ENCODE results near the gene CRACR2B. TPM values are rescaled to one million over a fixed set of nuclear protein-coding genes. Genes with fewer than 3 reads are reported as not detected.

CRACR2B gene
- total and polyA plus RNA-seq, 2 donors from 2014 or later: 16.5 to 22.6 TPM

GRCh38 chr11:804599-804964 lies 23.1 kb upstream of the CRACR2B start:
- no peaks in the 10 kb centered on the region for H3K36me3 ChIP-seq (ENCODE audit: control insufficient read depth in 2 of 3, insufficient read depth in 3 of 3, low read length in 3 of 3)
- no peak for TF ChIP-seq CTCF (IDR thresholded peaks at IDR 0.05; ENCODE audit: borderline replicate concordance, extremely low read depth, insufficient read depth)
- H3K27ac ChIP-seq (ENCODE audit: low read depth in 2 of 2, low read length in 2 of 2): peak overlapping the region; percentile 37 to 43
- H3K4me3 ChIP-seq (ENCODE audit: low read length in 3 of 3): peak overlapping the region in 2 of 3 donors; percentile 36 to 59
- DNase-seq: no peak
- FAIRE-seq: no peak
- H3K9me3 ChIP-seq (ENCODE audit: control insufficient read depth in 2 of 3, insufficient read depth in 1 of 3, low read length in 3 of 3): no peaks in the 10 kb centered on the region
- no peaks in the 10 kb centered on the region for H3K27me3 ChIP-seq (ENCODE audit: control insufficient read depth, insufficient read depth, low read length)
- peak overlapping the region in 2 of 3 donors; percentile 34 to 69 for H3K9ac ChIP-seq (ENCODE audit: low read length in 3 of 3)
- intact Hi-C loops (cut with DNase I): no loop called here
- H3K4me1 ChIP-seq (ENCODE audit: control insufficient read depth in 2 of 3, insufficient read depth in 2 of 3, low read depth in 1 of 3, low read length in 3 of 3): peaks cover 0 to 18% (median 4%) of the 10 kb centered on the region in 3 donors

- Histone ChIP-seq H3K9me3 (ENCODE audit: control insufficient read depth in 2 of 3, insufficient read depth in 1 of 3, low read length in 3 of 3) (no peaks in the 10 kb centered on the region), H3K27ac (ENCODE audit: low read depth in 2 of 2, low read length in 2 of 2) (peak overlapping the region; percentile 99 to 100), H3K36me3 (ENCODE audit: control insufficient read depth in 2 of 3, insufficient read depth in 3 of 3, low read length in 3 of 3) (peaks cover 6 to 14% (median 14%) of the 10 kb centered on the region in 3 donors), H3K4me3 (ENCODE audit: low read length in 3 of 3) (peak overlapping the region; percentile 80 to 96 (median 85)), H3K9ac (ENCODE audit: low read length in 3 of 3) (peak overlapping the region; percentile 90 to 97 (median 95)), H3K4me1 (ENCODE audit: control insufficient read depth in 2 of 3, insufficient read depth in 2 of 3, low read depth in 1 of 3, low read length in 3 of 3) (peaks cover 2 to 33% (median 10%) of the 10 kb centered on the region in 3 donors), H3K27me3 (ENCODE audit: control insufficient read depth, insufficient read depth, low read length) (no peaks in the 10 kb centered on the region)
- intact Hi-C loops (cut with DNase I): no loop called here
- FAIRE-seq (no peak), DNase-seq (no peak)
- no peak for TF ChIP-seq CTCF (IDR thresholded peaks at IDR 0.05; ENCODE audit: borderline replicate concordance, extremely low read depth, insufficient read depth)
These were observed 19.1 kb upstream of the CRACR2B start for GRCh38 chr11:808427-809286.

GRCh38 chr11:809287-810039 lies 18.3 kb upstream of the CRACR2B start, which contains the start of gene RPLP2:
Gene RPLP2 (plus strand): TSS chr11:809967. CDS start chr11:810235, 268 bp downstream.
- FAIRE-seq: no peak
- peaks cover 2 to 28% (median 8%) of the 10 kb centered on the region in 3 donors for H3K4me1 ChIP-seq (ENCODE audit: control insufficient read depth in 2 of 3, insufficient read depth in 2 of 3, low read depth in 1 of 3, low read length in 3 of 3)
- H3K36me3 ChIP-seq (ENCODE audit: control insufficient read depth in 2 of 3, insufficient read depth in 3 of 3, low read length in 3 of 3): peaks cover 6 to 14% (median 14%) of the 10 kb centered on the region in 3 donors
- peak within 1 kb of the TSS; percentile 90 to 98 (median 95) for H3K9ac ChIP-seq (ENCODE audit: low read length in 3 of 3)
- no peaks in the 10 kb centered on the region for H3K27me3 ChIP-seq (ENCODE audit: control insufficient read depth, insufficient read depth, low read length)
- no peaks in the 10 kb centered on the region for H3K9me3 ChIP-seq (ENCODE audit: control insufficient read depth in 2 of 3, insufficient read depth in 1 of 3, low read length in 3 of 3)
- peak within 1 kb of the TSS; percentile 99 to 100 for H3K27ac ChIP-seq (ENCODE audit: low read depth in 2 of 2, low read length in 2 of 2)
- peak; percentile 98 to 100 (median 99) for DNase-seq
- no peak for TF ChIP-seq CTCF (IDR thresholded peaks at IDR 0.05; ENCODE audit: borderline replicate concordance, extremely low read depth, insufficient read depth)
- intact Hi-C loops (cut with DNase I): no loop called here
- peak within 1 kb of the TSS; percentile 80 to 96 (median 85) for H3K4me3 ChIP-seq (ENCODE audit: low read length in 3 of 3)

All from kidney (tissue), 14 donors.